Hypothalamus (tissue), 51 donors: ENCODE data around the gene C9orf153.

Experiments used
- DNase-seq, 51 donors: peaks; one replicate each; lab custom pipeline; 2025; lab: John Stamatoyannopoulos, UW

The C9orf153 gene

DNA sequence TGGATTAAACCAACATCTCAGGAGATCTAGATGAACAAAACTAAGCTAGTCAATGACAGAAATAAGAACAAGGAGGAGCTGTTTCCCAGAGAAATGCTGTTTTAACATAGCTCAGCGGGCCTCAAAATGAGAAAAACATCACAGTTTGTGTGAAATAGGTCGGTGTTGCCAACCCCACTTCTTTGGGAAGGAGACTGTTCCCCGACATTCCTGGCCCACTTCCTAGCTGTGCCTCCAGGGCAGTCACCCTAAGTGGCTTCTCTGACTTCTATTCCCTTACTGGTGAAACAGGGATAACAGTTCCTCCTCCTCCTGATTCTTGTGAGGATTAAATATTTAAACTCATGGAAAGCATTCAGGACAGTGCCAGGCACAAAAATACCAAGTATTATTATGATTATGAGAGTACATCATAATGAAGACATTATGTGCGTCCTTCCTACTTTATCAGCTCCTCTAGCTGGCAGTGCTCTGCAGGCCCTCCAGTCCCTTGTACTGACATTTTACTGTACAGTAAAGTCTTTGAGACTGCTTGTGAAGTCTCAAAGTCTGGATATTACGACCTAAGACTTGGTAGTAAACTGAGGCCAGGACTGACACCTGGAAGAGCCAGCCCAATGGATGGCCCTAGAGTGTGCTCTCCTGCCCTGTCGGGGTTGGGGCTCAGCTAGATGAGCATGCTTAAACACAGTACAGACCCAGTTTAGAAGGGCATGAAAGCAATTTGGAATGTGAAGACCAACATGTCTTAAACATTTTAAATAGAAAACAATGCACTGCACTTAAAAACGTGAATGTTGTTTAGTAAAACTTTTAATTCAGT, 15.6 kb upstream of the C9orf153 start:
- peak in 1 of 51 donors; percentile 25 for DNase-seq

DNA sequence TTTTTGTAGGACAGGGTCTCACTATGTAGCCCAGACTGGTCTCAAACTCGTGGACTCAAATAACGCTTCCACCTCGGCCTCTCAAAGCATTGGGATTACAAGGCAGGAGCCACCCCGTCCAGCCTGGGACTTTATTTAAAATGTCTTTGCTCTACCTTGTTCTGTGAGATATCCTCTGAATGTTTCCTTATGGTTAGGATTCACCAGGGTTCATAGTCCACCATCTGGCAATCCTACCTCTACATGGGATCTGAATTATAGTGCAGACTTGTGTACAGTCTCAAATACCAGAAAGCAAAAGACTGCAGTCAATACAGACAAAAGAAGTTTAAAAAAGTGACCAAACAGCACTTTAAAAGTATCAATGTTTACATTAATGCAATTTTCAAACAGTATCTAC, 12.8 kb upstream of the C9orf153 start:
- DNase-seq = no peak

DNA sequence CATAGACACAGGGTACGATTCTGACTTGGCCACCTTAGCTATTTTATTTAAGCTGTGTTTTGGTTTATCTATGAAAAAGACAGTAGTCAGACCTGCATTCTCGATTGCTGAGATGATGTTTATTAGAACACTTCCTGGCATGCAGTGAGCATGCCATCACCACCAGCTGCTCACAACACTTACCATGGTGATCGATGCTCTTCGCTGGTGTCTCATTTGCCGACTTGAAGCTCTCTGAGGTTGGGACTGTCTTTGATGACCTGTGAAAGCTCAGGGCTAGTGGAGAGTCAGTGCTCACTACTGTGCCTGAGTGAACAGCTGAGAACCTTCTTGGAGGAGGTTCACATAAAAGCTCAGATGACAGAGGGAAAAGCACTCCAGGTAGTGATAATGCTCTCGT, 4.4 kb upstream of the C9orf153 start:
- no peak for DNase-seq

DNA sequence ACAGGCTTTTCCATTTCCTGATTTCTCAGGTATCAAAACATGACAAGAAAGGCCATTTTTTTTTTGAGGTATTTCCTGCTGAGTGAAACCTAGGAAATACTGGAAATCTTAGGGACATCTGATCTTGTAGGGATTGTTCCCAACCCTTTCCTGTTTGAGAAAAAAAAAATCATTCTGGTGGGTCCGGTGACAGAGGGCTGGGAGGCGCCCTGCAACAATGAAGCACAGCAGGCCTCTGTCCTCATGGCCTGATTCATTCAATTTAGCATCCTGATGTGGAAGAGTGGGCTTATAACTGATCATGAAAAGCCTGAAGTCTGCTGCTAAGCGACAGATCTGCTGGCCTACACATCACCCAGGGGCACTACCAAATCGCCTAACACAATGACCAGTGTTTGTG, 3.0 kb upstream of the C9orf153 start:
- no peak for DNase-seq

DNA sequence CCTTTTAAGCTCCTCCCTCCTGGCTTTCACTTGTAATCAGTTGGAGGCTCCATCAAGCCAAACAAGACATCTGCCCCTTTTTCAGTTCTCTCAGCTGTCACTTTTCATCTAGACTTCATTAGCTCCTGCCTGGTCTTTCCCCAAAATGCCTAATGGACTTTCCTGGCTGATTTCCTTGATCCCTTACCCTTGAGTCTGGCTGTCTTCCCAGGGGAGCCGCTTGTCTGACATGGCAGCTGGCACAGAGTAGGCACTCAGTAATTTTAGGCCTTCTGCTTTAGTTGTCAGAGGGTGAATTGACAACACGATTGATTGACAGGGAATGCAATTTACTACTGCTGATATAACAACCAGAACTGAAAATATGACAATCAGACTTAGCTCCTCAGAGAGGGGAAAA, 2.1 kb downstream of the C9orf153 start:
- no peak for DNase-seq

DNA sequence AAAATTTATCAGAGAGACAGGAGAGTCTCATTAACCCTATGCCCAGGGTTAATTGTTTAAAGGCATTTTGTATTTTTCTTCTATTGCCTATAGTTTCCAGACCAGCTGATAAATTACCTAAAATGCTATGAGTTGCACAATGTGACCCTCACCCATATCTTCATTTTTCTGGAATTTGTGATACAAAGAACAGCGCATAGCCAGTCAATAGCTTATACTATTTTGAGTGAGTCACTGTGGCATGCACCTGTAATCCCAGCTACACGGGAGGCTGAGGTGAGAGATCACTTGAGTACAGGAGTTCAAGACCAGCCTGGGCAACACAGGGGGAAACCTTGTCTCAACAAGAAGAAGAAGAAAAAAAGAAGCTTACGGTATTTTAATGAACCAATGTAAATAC, 2.8 kb downstream of the C9orf153 start:
- DNase-seq = no peak

DNA sequence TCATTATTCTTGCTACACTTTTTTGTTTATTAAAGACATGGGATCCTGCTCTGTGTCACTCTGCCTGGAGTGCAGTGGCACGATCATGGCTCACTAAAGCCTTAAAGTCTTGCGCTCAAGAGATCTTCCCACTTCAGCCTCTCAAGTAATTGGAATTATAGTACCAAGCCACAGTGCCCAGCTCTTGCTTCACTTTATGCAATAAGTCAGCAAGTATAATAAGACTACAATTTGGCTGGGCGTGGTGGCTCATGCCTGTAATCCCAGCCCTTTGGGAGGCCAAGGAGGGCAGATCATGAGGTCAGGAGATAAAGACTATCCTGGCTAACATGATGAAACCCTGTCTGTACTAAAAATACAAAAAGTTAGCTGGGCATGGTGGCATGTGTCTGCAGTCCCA, 5.9 kb downstream of the C9orf153 start:
- DNase-seq = no peak

DNA sequence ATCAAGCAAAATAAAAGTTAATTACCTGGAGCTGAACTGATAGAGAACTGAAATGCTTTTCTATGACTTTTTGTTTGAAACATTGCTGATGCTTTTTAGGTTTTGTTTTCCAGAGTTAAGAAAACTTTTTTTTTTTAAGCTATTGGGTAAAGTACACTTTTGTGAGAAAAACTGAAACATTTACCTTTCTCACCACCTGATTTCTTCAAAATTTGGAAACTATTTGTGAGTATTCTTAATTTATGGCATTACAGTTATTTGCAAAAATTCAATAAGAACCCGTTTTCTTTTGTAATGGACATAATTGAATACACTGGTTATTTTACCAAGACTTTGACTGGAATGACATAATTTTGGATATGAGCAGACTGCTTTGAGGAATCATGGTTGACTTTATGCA, 6.6 kb downstream of the C9orf153 start:
- no peak for DNase-seq

DNA sequence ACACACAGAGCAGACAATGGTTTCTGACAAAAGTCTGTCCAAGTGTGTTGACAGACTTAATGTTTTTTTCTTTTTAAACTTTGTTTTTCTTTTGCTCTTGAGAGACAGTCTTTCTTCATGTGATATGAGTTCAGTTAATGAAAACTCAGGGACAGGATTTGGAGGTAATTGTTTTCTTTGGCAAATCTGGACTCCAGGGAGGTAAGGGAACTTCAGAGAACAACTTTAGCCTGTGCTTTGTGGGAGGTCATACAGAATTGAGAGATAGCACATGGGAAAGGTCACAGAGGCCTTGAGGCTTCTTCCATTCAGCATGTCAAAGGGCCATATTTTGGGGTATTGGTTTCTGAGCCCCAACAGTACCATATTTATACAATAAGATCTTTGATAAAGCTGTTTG, 9.3 kb downstream of the C9orf153 start:
- DNase-seq = no peak

DNA sequence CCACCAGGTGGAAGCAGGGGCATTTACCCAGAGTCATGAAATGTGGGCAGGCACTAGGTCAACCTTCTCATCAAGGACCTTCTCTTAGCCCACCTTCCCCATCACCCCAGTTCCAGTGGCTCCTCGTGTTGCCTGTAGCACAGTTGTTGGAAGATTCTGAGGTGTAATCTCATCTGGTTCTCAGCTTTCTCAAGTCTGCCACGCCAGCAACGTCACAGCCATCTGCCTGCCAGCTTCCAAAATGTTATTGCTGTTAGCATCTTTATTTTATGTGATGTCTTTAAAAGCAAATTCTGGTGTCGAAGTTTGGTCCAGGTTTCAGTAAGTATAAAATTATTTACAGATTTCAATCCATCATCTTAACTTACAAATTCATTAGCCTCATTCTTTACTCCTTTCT, 10.7 kb downstream of the C9orf153 start:
- no peak for DNase-seq

DNA sequence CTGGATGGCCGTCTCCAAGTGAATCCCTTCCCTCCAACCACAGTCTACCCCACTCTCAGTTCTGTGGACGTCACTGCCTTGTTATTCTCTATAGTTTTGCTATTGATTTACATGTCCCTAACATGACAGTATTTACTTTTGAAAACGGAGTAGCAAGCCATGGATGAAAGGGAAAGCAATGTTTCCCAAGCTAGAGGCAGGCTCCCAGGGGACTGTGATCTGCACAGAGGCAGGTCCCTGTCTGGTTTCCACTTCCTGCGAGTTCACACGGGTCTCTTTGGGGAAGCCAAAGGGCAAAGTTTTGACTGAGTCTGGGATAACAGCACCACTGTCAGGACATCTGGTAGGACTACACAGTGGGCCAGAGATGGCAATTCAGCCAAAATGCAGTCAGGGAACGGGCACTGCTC, 12.7 kb downstream of the C9orf153 start:
- DNase-seq = peak in 3 of 51 donors; percentile 3 to 19 (median 10)

DNA sequence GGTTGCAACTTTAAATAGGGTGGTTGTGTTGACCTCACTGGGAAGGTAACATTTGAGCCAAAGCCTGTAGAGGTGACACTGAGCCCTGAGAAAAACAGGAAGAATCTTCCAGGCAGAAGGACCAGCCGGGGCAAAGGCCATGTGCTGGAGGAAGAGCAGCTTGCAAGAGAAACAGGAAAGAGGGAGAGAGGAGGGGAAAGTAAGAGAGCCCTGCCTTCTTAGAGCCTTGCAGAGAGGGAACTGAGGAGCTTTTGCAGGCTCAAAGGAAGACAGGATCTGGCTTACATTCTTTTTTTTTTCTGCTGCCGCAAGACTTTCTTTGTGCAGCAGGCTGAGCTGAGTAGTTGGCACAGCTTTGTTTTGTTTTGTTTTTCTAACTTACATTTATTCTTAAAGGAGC, 17.4 kb downstream of the C9orf153 start:
- DNase-seq = no peak

DNA sequence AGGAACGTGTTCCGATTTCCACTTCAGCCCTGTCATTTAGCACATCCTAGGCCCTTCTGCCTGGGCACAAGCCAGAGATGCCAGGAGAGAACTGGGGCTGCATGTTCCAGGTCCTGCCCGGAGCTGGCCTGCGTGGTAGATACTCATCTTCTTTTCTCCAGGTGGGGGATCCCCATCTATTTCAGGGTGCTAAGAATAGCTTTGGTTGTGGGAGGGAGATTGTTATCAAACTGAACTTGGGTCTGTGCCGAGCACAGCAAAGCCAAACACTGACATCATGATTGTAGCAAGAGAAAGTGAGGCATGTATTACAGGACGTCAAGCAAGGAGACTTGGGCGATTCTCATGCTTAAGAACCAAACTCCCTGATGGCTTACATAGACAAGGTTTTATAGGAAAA, 18.2 kb downstream of the C9orf153 start:
- DNase-seq = no peak

DNA sequence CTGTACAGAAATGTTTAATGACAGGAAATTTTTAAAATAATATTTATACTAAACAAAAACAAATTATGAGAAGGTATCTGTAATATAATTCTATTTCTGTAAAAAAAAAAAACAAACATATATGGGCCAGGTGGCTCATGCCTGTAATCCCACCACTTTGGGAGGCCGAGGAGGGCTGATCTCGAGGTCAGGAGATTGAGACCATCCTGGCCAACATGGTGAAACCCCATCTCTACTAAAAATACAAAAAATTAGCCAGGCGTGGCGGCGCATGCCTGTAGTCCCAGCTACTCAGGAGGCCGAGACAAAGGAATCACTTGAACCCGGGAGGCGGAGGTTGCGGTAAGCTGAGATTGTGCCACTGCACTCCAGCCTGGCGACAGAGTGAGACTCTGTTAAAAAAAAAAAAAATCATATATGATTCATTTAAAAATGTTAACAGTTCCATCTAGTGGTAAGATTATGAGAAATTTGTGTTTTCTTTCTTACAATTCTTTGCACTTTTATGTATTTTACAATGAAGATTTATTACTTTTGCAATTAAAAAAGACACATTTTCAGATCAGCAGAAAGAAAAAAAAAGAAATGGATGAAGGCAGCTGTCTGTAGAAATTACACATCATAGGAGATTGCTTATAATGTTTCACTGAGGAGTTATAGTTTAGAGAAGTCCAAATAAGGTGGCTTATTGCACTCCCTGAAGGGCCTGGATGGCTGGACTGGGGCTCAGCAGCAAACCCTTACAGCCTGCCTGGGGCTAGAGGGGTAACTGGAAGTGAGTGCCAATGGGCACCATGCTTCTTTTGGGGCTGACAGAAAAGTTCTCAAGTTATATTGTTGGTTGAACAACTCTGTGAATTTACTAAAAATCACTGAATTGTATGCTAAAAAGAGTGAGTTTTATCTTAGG, 20.3 kb downstream of the C9orf153 start:
- DNase-seq = no peak

DNA sequence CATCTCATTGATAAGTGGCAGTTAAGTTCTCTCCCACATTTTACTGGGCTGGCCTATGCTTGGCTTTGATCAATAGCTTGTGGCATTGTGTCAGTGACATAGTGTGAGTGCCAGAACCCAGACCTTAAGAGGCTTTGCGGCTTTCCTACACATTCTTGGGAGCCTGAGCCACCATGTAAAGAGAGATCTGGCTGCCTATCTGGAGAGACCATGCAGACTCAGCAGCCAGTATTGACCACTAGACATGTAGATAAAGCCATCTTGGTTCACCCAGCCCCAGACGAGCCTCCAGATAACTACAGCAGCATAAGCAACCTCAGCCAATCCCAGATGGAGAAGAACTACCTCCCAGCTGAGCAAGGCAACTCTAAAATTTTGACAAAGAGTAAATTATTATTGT, 28.6 kb downstream of the C9orf153 start:
- DNase-seq = no peak

DNA sequence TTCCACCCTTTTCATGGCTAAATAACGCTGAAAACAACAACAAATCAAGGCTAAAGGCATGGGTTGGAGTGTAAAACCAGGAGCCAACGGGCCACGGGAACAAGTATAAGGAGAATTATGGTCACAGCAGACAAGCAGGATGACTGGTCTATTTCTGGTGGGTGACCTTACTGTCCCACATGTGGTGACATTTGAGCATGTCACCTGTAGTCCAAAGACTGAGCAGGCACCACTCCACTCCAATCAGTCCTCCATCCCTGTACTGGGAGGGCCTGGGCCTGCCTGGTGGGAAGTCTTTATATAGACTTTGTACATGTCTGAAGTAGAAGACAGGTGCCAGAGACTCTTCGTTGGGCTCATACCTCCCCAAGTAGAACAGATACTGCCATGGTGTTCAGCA, 36.8 kb downstream of the C9orf153 start:
- DNase-seq = no peak

DNA sequence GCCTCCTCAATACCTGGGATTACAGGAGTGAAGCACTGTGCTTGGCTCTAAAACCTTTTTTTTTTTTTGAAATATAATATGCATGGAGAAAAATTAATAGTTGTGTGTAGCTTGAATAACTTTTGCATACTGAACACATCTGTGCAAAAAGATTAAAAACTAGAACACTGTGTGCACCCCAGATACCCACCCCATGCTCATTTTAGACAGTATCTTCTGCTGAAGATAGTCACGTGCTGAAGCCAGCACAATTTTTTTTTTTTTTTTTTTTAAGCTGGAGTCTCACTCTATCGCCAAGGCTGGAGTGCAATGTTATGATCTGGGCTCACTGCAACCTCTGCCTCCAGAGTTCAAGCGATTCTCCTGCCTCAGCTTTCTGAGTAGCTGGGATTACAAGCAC, 39.9 kb downstream of the C9orf153 start:
- DNase-seq = no peak

DNA sequence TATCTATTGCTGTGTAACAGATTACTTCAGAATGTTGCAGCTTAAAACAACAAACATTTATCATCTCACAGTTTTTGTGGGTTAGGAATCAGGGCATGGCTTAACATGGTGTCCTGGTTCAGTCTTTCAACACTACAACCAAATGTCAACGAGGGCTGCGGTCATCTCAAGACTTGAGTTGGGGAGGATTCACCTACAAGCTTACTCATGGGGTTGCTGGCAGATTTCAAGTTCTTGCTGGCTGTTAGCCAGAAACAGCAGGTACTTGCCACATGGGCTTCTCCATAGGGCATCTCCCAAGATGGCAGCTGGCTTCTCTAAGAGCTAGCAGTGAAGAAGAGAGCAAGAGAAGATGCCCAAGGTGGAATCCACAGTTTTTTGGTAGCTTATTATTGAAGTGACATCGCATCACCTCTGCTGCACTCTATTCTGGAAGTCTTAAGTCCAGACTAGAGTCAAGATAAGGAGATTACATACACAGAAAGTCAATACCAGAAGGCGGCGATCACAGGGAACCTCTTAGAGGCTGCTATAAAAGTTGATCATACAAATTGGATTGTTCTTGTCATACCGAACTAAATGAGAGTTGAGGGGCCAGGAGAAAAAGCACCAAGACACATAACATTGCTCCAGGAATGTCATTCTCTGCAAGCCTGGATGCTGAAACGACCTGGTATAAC, 42.2 kb downstream of the C9orf153 start:
- DNase-seq = no peak

DNA sequence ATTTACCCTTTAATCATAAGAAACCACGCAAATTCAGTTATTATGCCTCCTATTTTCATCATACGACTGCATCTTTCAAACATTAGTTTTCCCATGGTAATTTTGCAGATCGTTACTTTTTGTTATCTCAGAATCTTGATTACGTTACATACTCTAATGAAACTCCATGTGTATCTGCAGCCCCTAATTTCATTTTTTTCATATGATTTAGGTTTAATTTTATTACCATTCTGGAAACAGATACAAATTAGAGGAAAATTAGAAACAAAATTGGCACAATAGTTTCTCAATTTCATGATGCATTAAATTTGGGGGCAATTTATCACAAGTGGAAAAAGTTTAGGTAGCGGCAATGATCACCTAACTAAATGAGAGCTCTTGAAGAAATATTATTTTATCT, 52.3 kb downstream of the C9orf153 start:
- DNase-seq = no peak

DNA sequence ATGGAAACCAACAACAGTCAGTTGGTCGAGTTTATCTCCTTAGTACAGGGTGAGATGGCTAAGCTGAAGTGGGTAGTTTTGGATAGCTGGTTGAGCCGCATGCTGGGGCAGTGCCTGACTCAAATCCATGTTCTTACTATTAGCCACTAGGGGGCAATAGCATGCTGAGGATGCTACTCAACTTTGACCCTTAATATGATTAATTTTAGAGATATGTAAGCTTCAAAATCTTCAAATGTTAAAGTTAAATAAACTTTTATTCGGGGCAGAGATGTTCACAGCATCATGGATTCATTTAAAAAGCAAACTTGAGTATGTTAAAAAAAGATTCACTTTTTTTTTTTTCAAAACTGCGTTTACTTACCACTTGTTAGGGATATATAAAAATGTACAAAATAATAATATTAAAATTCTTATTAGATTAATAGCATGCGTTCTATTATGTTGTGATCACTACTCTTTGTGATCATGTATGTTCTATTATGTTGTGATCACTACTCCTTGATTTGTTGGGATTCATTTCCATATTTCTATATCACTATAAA, 57.0 kb downstream of the C9orf153 start:
- peak in 8 of 51 donors; percentile 1 to 17 (median 3) for DNase-seq
